Measurements from ENCODE around the gene CHD8.

CHD8 gene

GRCh38 chr14:21367582-21368144, 88.3 kb downstream of the CHD8 start:
- no peak overlapping the region for H3K27ac ChIP-seq (ENCODE audit: poor library complexity, severe bottlenecking)
- H3K4me3 ChIP-seq (ENCODE audit: severe bottlenecking) = no peak overlapping the region
- peaks cover 100% of the 10 kb centered on the region for H3K36me3 ChIP-seq (ENCODE audit: low read depth)
- TF ChIP-seq CTCF (IDR thresholded peaks at IDR 0.05; ENCODE audit: poor library complexity, severe bottlenecking) = no peak
- DNase-seq (ENCODE audit: low spot score) = no peak
- no peaks in the 10 kb centered on the region for H3K27me3 ChIP-seq (ENCODE audit: insufficient read depth, poor library complexity, severe bottlenecking)
- H3K4me1 ChIP-seq (ENCODE audit: insufficient read depth, poor library complexity, severe bottlenecking) = no peaks in the 10 kb centered on the region
- ATAC-seq (ENCODE audit: low read depth) = no peak
- no peaks in the 10 kb centered on the region for H3K9me3 ChIP-seq (ENCODE audit: severe bottlenecking)

GRCh38 chr14:21356511-21356910, 99.4 kb downstream of the CHD8 start:
- ATAC-seq (ENCODE audit: low read depth) = no peak
- peaks cover 96% of the 10 kb centered on the region for H3K36me3 ChIP-seq (ENCODE audit: low read depth)
- no peak overlapping the region for H3K27ac ChIP-seq (ENCODE audit: poor library complexity, severe bottlenecking)
- no peaks in the 10 kb centered on the region for H3K9me3 ChIP-seq (ENCODE audit: severe bottlenecking)
- H3K4me3 ChIP-seq (ENCODE audit: severe bottlenecking) = no peak overlapping the region
- H3K27me3 ChIP-seq (ENCODE audit: insufficient read depth, poor library complexity, severe bottlenecking) = no peaks in the 10 kb centered on the region
- TF ChIP-seq CTCF (IDR thresholded peaks at IDR 0.05; ENCODE audit: poor library complexity, severe bottlenecking) = no peak
- no peak for DNase-seq (ENCODE audit: low spot score)
- no peaks in the 10 kb centered on the region for H3K4me1 ChIP-seq (ENCODE audit: insufficient read depth, poor library complexity, severe bottlenecking)

- no peak for ATAC-seq (ENCODE audit: low read depth)
- no peaks in the 10 kb centered on the region for H3K9me3 ChIP-seq (ENCODE audit: severe bottlenecking)
- TF ChIP-seq CTCF (IDR thresholded peaks at IDR 0.05; ENCODE audit: poor library complexity, severe bottlenecking) = no peak
- H3K36me3 ChIP-seq (ENCODE audit: low read depth) = peaks cover 68% of the 10 kb centered on the region
- DNase-seq (ENCODE audit: low spot score) = no peak
- H3K4me1 ChIP-seq (ENCODE audit: insufficient read depth, poor library complexity, severe bottlenecking) = no peaks in the 10 kb centered on the region
- H3K27me3 ChIP-seq (ENCODE audit: insufficient read depth, poor library complexity, severe bottlenecking) = no peaks in the 10 kb centered on the region
- H3K4me3 ChIP-seq (ENCODE audit: severe bottlenecking) = no peak overlapping the region
- no peak overlapping the region for H3K27ac ChIP-seq (ENCODE audit: poor library complexity, severe bottlenecking)
These were observed 103.3 kb downstream of the CHD8 start for GRCh38 chr14:21352587-21352986.

GRCh38 chr14:21350539-21350938, 105.4 kb downstream of the CHD8 start:
- no peak overlapping the region for H3K4me3 ChIP-seq (ENCODE audit: severe bottlenecking)
- peaks cover 48% of the 10 kb centered on the region for H3K36me3 ChIP-seq (ENCODE audit: low read depth)
- ATAC-seq (ENCODE audit: low read depth) = peak; percentile 8; the same call in 1 of the 3 replicates
- DNase-seq (ENCODE audit: low spot score) = no peak
- H3K27ac ChIP-seq (ENCODE audit: poor library complexity, severe bottlenecking) = no peak overlapping the region
- H3K9me3 ChIP-seq (ENCODE audit: severe bottlenecking) = no peaks in the 10 kb centered on the region
- TF ChIP-seq CTCF (IDR thresholded peaks at IDR 0.05; ENCODE audit: poor library complexity, severe bottlenecking) = no peak
- H3K27me3 ChIP-seq (ENCODE audit: insufficient read depth, poor library complexity, severe bottlenecking) = no peaks in the 10 kb centered on the region
- H3K4me1 ChIP-seq (ENCODE audit: insufficient read depth, poor library complexity, severe bottlenecking) = no peaks in the 10 kb centered on the region

GRCh38 chr14:21347201-21347600, 108.7 kb downstream of the CHD8 start:
- Histone ChIP-seq H3K36me3 (ENCODE audit: low read depth) (peaks cover 17% of the 10 kb centered on the region), H3K4me3 (ENCODE audit: severe bottlenecking) (no peak overlapping the region), H3K27ac (ENCODE audit: poor library complexity, severe bottlenecking) (no peak overlapping the region), H3K4me1 (ENCODE audit: insufficient read depth, poor library complexity, severe bottlenecking) (no peaks in the 10 kb centered on the region), H3K9me3 (ENCODE audit: severe bottlenecking) (no peaks in the 10 kb centered on the region), H3K27me3 (ENCODE audit: insufficient read depth, poor library complexity, severe bottlenecking) (no peaks in the 10 kb centered on the region)
- DNase-seq (ENCODE audit: low spot score) (no peak), ATAC-seq (ENCODE audit: low read depth) (no peak)
- no peak for TF ChIP-seq CTCF (IDR thresholded peaks at IDR 0.05; ENCODE audit: poor library complexity, severe bottlenecking)
